ENCODE measurements around the gene GBX2.

DNA sequence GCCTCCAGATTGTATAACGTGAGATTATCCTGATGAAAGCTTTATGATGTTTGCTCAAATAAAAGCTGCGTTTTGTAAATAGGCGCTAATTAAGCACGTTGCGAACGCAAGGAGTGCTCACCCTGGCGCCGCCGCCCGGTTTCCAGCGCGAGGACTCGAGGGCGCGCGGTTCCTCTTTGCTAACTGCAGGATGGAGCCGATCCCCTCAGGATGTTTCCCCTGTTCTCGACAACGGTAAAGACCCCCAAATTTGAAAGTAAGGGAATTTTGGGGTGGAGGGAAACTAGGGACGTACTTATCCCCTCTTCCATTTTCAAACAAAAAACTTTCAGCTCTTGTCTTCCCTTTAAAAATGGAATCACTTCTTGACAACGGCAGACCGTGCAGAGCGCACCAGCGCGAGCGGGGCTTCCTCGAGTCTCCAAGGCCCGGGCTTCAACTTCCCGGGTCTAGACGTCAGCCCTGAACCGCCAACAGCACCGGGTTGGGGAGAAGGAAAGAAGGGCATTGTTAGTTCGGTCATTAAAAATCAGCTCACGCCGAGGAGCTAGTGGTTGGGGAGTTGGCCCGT lies 1.1 kb upstream of the GBX2 start:
- TF ChIP-seq POLR2AphosphoS5 (IDR thresholded peaks at IDR 0.05; ENCODE audit: low read depth, low read length) (no peak), SIN3A (IDR thresholded peaks at IDR 0.05; ENCODE audit: borderline replicate concordance, insufficient read depth, low read length) (no peak), TAF1 (IDR thresholded peaks at IDR 0.05; ENCODE audit: borderline replicate concordance, insufficient read depth, low read length) (no peak), FOXP2 (optimal IDR thresholded peaks at IDR 0.05; ENCODE audit: borderline replicate concordance, extremely low read depth, extremely low read length, insufficient read depth) (no peak)
- TF ChIP-seq, protein P1, sequence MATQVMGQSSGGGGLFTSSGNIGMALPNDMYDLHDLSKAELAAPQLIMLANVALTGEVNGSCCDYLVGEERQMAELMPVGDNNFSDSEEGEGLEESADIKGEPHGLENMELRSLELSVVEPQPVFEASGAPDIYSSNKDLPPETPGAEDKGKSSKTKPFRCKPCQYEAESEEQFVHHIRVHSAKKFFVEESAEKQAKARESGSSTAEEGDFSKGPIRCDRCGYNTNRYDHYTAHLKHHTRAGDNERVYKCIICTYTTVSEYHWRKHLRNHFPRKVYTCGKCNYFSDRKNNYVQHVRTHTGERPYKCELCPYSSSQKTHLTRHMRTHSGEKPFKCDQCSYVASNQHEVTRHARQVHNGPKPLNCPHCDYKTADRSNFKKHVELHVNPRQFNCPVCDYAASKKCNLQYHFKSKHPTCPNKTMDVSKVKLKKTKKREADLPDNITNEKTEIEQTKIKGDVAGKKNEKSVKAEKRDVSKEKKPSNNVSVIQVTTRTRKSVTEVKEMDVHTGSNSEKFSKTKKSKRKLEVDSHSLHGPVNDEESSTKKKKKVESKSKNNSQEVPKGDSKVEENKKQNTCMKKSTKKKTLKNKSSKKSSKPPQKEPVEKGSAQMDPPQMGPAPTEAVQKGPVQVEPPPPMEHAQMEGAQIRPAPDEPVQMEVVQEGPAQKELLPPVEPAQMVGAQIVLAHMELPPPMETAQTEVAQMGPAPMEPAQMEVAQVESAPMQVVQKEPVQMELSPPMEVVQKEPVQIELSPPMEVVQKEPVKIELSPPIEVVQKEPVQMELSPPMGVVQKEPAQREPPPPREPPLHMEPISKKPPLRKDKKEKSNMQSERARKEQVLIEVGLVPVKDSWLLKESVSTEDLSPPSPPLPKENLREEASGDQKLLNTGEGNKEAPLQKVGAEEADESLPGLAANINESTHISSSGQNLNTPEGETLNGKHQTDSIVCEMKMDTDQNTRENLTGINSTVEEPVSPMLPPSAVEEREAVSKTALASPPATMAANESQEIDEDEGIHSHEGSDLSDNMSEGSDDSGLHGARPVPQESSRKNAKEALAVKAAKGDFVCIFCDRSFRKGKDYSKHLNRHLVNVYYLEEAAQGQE (IDR thresholded peaks at IDR 0.05; ENCODE audit: insufficient read depth in 1 of 2, low read depth in 2 of 2, low read length in 2 of 2), result no peak

Measured in PFSK-1 (cell line).